Activated T-cell treated with anti-CD3 and anti-CD28 coated beads, Interleukin-2, amount 50 U/mL, for 4 hours (primary cell): ENCODE results near the gene C5AR2. TPM values are rescaled to one million over a fixed set of nuclear protein-coding genes. Genes with fewer than 3 reads are reported as not detected.
"Not testable (repeated sequence)": the region's sequence is repeated elsewhere in the genome, so short reads cannot be mapped to it uniquely, and the experiment has no call there.

Experiments
- ATAC-seq, 2 donors: fragments of 200-7000 bp; cut with Tn5 transposase; one replicate each; pipeline ENCODE4 v1.10.0; 2021
- DNase-seq: peaks from one replicate; pipeline ENCODE4 v3.0.0-alpha.2; 2020
- H3K27me3 Mint-ChIP-seq: one replicate; pipeline ENCODE4 v1.8.0; 2021; ENCODE audit warnings: low read depth, mixed read lengths
- H3K36me3 Mint-ChIP-seq: one replicate; pipeline ENCODE4 v1.8.0; 2022; ENCODE audit warnings: mixed read lengths; ENCODE audit not compliant: insufficient read depth
- H3K4me1 Mint-ChIP-seq: one replicate; pipeline ENCODE4 v1.8.0; 2021; ENCODE audit warnings: low read depth, mixed read lengths
- H3K4me3 Mint-ChIP-seq: one replicate; pipeline ENCODE4 v1.8.0; 2021; ENCODE audit warnings: mild to moderate bottlenecking, moderate library complexity, mixed read lengths
- H3K9me3 Mint-ChIP-seq: one replicate; pipeline ENCODE4 v1.8.0; 2021; ENCODE audit warnings: mixed read lengths
- total RNA-seq, 3 donors: library from RNA; stranded (reverse); gene quantifications; one replicate each; pipeline ENCODE4 v1.2.1, GENCODE V29; 2021

C5AR2 gene
- total RNA-seq, 3 donors from 2014 or later: not detected

DNA sequence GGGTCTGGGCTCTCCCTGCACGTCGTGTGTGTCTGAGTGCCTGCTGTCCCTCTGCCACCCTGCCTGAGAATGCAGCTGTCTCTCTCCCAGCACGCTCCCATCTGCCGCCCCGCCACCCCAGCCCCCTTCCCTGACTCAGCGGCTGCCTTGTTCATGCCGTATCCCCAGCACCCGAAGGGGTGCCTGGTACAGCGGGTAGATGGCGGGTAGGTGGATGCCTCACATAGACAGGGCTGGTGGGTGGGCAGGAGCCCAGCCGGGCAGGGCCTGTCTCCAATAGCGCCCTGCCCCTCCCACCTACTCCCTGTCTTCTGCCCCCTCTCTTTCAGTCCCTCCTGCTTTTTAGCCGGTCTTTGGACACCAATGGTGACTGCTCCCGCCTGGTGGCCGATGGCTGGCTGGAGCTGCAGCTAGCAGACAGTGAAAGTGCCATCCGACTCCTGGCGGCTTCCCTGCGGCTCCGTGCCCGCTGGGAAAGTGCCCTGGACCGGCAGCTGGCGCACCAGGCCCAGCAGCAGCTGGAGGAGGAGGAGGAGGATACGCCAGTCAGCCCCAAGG, 47.5 kb downstream of the C5AR2 start:
- Mint-ChIP-seq H3K27me3 (no peaks in the 10 kb centered on the region), H3K4me3 (no peak overlapping the region), H3K4me1 (peaks cover 20% of the 10 kb centered on the region), H3K9me3 (no peaks in the 10 kb centered on the region), H3K36me3 (peaks cover 22% of the 10 kb centered on the region)
- no peak for ATAC-seq
- DNase-seq: no peak

- Mint-ChIP-seq H3K27me3 (no peaks in the 10 kb centered on the region), H3K9me3 (no peaks in the 10 kb centered on the region), H3K36me3 (peaks cover 20% of the 10 kb centered on the region), H3K4me3 (no peak overlapping the region), H3K4me1 (peaks cover 20% of the 10 kb centered on the region)
- DNase-seq: no peak
- no peak for ATAC-seq
These were observed 48.6 kb downstream of the C5AR2 start for GRCh38 chr19:47380559-47380958.

DNA sequence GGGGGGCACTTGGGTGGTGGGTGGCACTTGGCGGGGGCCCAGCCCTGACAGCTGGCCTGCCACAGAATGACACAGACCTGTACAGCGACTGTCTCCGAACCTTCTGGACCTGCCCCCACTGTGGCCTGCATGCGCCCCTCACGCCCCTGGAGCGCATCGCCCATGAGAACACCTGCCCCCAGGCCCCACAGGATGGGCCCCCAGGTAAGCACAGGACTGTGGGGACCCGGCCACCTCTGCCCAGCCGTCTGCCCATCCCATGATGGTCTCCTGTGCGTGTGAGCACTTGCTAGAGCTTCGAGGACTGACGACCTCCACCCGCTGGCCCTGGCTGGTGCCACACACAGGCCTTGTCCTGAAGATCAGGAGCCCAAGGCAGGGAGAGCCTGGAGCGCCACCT, 49.1 kb downstream of the C5AR2 start:
- H3K4me3 Mint-ChIP-seq: no peak overlapping the region
- DNase-seq (no peak), ATAC-seq (no peak)
- no peaks in the 10 kb centered on the region for H3K27me3 Mint-ChIP-seq
- H3K36me3 Mint-ChIP-seq: peaks cover 18% of the 10 kb centered on the region
- peaks cover 20% of the 10 kb centered on the region for H3K4me1 Mint-ChIP-seq
- H3K9me3 Mint-ChIP-seq: no peaks in the 10 kb centered on the region

DNA sequence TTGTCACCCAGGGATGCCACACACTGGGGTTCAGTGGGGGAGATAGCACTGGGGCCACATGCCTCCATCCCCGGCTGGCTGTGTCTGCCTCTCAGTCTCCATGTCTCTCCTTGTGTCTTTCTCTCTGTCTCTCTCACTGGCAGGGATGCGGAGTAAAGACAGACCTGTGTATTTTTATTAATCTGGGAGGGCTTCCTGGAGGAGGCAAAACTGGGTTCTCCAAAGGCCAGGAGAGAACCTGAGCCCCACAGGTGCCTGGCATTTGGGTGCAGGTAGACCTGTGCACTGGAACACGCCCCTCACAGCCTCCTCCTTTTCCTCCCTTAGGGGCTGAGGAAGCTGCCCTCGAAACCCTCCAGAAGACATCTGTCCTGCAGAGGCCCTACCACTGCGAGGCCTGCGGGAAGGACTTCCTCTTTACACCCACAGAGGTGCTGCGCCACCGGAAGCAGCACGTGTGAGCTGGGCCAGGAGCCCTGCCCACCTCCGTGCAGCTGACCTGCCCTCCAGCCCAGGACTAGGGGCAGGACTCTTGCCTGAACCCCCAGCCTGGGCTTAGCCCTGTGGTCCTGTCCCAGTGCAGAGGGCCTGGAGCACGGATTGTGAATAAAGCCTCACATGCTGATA, 49.8 kb downstream of the C5AR2 start:
- no peaks in the 10 kb centered on the region for H3K27me3 Mint-ChIP-seq
- no peaks in the 10 kb centered on the region for H3K9me3 Mint-ChIP-seq
- H3K4me1 Mint-ChIP-seq: peaks cover 20% of the 10 kb centered on the region
- H3K4me3 Mint-ChIP-seq: no peak overlapping the region
- DNase-seq: no peak
- peak in 1 of 2 donors; percentile 39 for ATAC-seq
- peaks cover 18% of the 10 kb centered on the region for H3K36me3 Mint-ChIP-seq

- ATAC-seq, H3K9me3 Mint-ChIP-seq: not testable (repeated sequence)
- H3K36me3 Mint-ChIP-seq: peaks cover 12% of the 10 kb centered on the region
These were observed 51.9 kb downstream of the C5AR2 start for GRCh38 chr19:47383890-47384289.

GRCh38 chr19:47384533-47384932, 52.6 kb downstream of the C5AR2 start:
- not testable (repeated sequence) for H3K9me3 Mint-ChIP-seq, H3K4me3 Mint-ChIP-seq, H3K27me3 Mint-ChIP-seq, DNase-seq, ATAC-seq, H3K36me3 Mint-ChIP-seq
- peaks cover 20% of the 10 kb centered on the region for H3K4me1 Mint-ChIP-seq

More at GRCh38 chr19:47383890-47384289, 51.9 kb downstream of the C5AR2 start:
- peaks cover 20% of the 10 kb centered on the region for H3K4me1 Mint-ChIP-seq
- not testable (repeated sequence) for H3K4me3 Mint-ChIP-seq, DNase-seq, H3K27me3 Mint-ChIP-seq

DNA sequence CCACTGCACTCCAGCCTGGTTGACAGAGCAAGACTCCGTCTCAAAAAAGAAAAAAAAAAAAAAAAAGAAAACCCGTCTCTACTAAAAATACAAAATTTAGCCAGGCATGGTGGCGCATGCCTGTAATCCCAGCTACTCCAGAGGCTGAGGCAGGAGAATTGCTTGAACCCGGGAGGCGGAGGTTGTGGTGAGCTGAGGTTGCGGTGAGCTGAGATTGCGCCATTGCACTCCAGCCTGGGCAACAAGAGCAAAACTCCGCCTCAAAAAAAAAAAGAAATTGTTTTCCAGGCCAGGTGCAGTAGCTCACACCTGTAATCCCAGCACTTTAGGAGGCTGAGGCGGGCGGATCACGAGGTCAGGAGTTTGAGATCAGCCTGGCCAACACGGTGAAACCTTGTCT, 54.6 kb downstream of the C5AR2 start:
- H3K9me3 Mint-ChIP-seq, DNase-seq, H3K27me3 Mint-ChIP-seq, ATAC-seq, H3K4me3 Mint-ChIP-seq, H3K36me3 Mint-ChIP-seq: not testable (repeated sequence)
- H3K4me1 Mint-ChIP-seq: peaks cover 17% of the 10 kb centered on the region

DNA sequence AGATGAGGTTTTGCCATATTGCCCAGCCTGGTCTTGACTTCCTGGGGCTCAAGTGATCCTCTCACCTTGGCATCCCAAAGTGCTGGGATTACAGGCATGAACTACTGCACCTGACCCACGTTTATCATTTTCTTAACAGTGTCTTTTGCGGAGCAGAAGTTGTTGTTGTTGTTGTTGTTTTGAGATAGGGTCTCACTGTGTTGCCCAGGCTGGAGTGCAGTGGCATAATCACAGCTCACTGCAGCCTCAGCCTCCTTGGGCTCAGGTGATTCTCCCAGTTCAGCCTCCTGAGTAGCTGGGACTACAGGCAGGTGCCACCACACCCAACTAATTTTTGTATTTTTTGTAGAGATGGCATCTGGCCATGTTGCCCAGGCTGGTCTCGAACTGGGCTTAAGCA, 55.6 kb downstream of the C5AR2 start:
- not testable (repeated sequence) for H3K27me3 Mint-ChIP-seq, H3K36me3 Mint-ChIP-seq, DNase-seq, H3K4me3 Mint-ChIP-seq, ATAC-seq, H3K9me3 Mint-ChIP-seq, H3K4me1 Mint-ChIP-seq

- H3K36me3 Mint-ChIP-seq, H3K27me3 Mint-ChIP-seq, H3K4me1 Mint-ChIP-seq, DNase-seq, ATAC-seq, H3K9me3 Mint-ChIP-seq, H3K4me3 Mint-ChIP-seq: not testable (repeated sequence)
These were observed 56.7 kb downstream of the C5AR2 start for GRCh38 chr19:47388721-47389120.

GRCh38 chr19:47389150-47389556, 57.2 kb downstream of the C5AR2 start:
- Mint-ChIP-seq H3K4me1 (peaks cover 2% of the 10 kb centered on the region), H3K36me3 (no peaks in the 10 kb centered on the region), H3K27me3 (peaks cover 13% of the 10 kb centered on the region), H3K9me3 (no peaks in the 10 kb centered on the region), H3K4me3 (no peak overlapping the region)
- ATAC-seq (no peak), DNase-seq (no peak)

GRCh38 chr19:47390533-47391488, 58.8 kb downstream of the C5AR2 start:
- ATAC-seq: no peak
- no peaks in the 10 kb centered on the region for H3K36me3 Mint-ChIP-seq

DNA sequence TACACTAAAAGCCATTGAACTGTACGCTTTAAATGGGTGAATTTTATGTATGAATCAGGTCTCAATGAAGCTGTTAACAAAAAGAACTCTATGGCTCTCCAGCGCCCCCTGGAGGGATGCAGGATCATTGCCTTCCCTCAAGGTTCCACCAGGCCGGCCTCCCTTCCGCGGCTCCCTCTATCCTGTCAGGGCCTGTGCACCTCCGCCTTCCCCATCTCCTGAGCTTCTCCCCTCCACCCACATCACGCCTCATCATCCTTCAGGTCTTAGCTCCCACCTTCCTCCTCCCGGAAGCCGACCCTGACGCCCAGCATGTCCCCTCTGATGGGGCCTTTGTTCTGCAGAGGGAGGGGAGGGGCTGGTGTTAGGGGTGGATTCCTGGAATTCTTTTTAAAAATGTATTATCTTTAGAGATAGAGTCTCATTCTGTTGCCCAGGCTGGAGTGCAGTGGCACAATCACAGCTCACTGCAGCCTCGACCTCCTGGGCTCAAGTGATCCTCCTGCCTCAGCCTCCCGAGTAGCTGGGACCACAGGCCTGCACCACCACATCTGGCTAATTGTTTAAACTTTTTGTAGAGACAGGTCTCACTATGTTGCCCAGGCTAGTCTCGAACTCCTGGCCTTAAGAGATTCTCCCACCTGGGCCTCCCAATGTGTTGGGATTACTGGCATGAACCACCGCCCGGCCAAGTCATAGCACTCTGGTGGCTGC, 59.7 kb downstream of the C5AR2 start:
- ATAC-seq (peak; percentile 82 to 87), DNase-seq (peak; percentile 81)
- Mint-ChIP-seq H3K4me3 (no peak overlapping the region), H3K9me3 (no peaks in the 10 kb centered on the region), H3K27me3 (peaks cover 15% of the 10 kb centered on the region), H3K36me3 (no peaks in the 10 kb centered on the region), H3K4me1 (peaks cover 2% of the 10 kb centered on the region)

More at GRCh38 chr19:47390533-47391488, 58.8 kb downstream of the C5AR2 start:
- Mint-ChIP-seq H3K27me3 (peaks cover 15% of the 10 kb centered on the region), H3K4me3 (no peak overlapping the region), H3K4me1 (peaks cover 2% of the 10 kb centered on the region), H3K9me3 (no peaks in the 10 kb centered on the region)
- DNase-seq: no peak
